HG03196 (cell line): ENCODE measurements around the gene GRID2.

Experiments
- ATAC-seq: cut with Tn5 transposase; IDR thresholded peaks from one replicate; pipeline ENCODE4 v1.9.1; 2021; ENCODE audit not compliant: unreplicated experiment

The GRID2 gene

GRCh38 chr4:92952897-92953296 lies 649.1 kb downstream of the GRID2 start:
- no peak for ATAC-seq

- no peak for ATAC-seq
These were observed 649.7 kb downstream of the GRID2 start for GRCh38 chr4:92953462-92953861.

- ATAC-seq = no peak
These were observed 658.1 kb downstream of the GRID2 start for GRCh38 chr4:92961881-92962280.

GRCh38 chr4:92962831-92963230 lies 659.1 kb downstream of the GRID2 start:
- no peak for ATAC-seq

GRCh38 chr4:92968556-92968955 lies 664.8 kb downstream of the GRID2 start:
- ATAC-seq = no peak

GRCh38 chr4:92968996-92969395 lies 665.2 kb downstream of the GRID2 start:
- no peak for ATAC-seq

GRCh38 chr4:92969650-92970379 lies 666.0 kb downstream of the GRID2 start:
- ATAC-seq = no peak

GRCh38 chr4:92970996-92971395 lies 667.2 kb downstream of the GRID2 start:
- ATAC-seq = no peak

GRCh38 chr4:92988301-92988700 lies 684.5 kb downstream of the GRID2 start:
- no peak for ATAC-seq

- no peak for ATAC-seq
These were observed 689.0 kb downstream of the GRID2 start for GRCh38 chr4:92992758-92993157.

GRCh38 chr4:92994727-92995126 lies 691.0 kb downstream of the GRID2 start:
- ATAC-seq = no peak

- ATAC-seq = no peak
These were observed 692.8 kb downstream of the GRID2 start for GRCh38 chr4:92996533-92996932.

GRCh38 chr4:93000910-93001309 lies 697.1 kb downstream of the GRID2 start:
- no peak for ATAC-seq

- ATAC-seq = no peak
These were observed 698.5 kb downstream of the GRID2 start for GRCh38 chr4:93002240-93002639.

- no peak for ATAC-seq
These were observed 712.6 kb downstream of the GRID2 start for GRCh38 chr4:93016350-93016749.

GRCh38 chr4:93018243-93018642 lies 714.5 kb downstream of the GRID2 start:
- ATAC-seq = no peak

- ATAC-seq = no peak
These were observed 715.0 kb downstream of the GRID2 start for GRCh38 chr4:93018806-93019205.

- no peak for ATAC-seq
These were observed 726.0 kb downstream of the GRID2 start for GRCh38 chr4:93029769-93030168.

GRCh38 chr4:93030670-93031069 lies 726.9 kb downstream of the GRID2 start:
- no peak for ATAC-seq

GRCh38 chr4:93031431-93032098 lies 727.8 kb downstream of the GRID2 start:
- ATAC-seq = no peak

- ATAC-seq = no peak
These were observed 739.0 kb downstream of the GRID2 start for GRCh38 chr4:93042746-93043145.

- no peak for ATAC-seq
These were observed 749.4 kb downstream of the GRID2 start for GRCh38 chr4:93053140-93053539.

- ATAC-seq = no peak
These were observed 758.1 kb downstream of the GRID2 start for GRCh38 chr4:93061826-93062225.
